Neural crest cell (in vitro differentiated cells): ENCODE data around the gene ADGRV1. TPM values are rescaled to one million over a fixed set of nuclear protein-coding genes. Genes with fewer than 3 reads are reported as not detected.

Source experiments
- DNase-seq: peaks from one replicate; pipeline ENCODE4 v3.0.0; 2021; ENCODE audit warnings: low read depth, mixed read lengths, low spot score
- H3K27ac Mint-ChIP-seq: one replicate; pipeline ENCODE4 v1.8.0; 2021; ENCODE audit warnings: mild to moderate bottlenecking, mixed read lengths; ENCODE audit not compliant: unreplicated experiment
- H3K27me3 Mint-ChIP-seq: 2 replicates; pipeline ENCODE4 v1.8.0; 2021; ENCODE audit warnings: low read depth, mild to moderate bottlenecking, mixed read lengths
- H3K36me3 Mint-ChIP-seq: 2 replicates; pipeline ENCODE4 v1.8.0; 2021; ENCODE audit warnings: low read depth, mild to moderate bottlenecking, mixed read lengths
- H3K4me1 Mint-ChIP-seq: 2 replicates; pipeline ENCODE4 v1.8.0; 2021; ENCODE audit warnings: mixed read lengths
- H3K4me3 Mint-ChIP-seq: one replicate; pipeline ENCODE4 v1.8.0; 2021; ENCODE audit warnings: mild to moderate bottlenecking, mixed read lengths
- H3K9me3 Mint-ChIP-seq: 2 replicates; pipeline ENCODE4 v1.8.0; 2021; ENCODE audit warnings: mixed read lengths
- total RNA-seq: library from RNA; stranded (reverse); gene quantifications from 2 replicates; pipeline ENCODE4 v1.2.1, GENCODE V29; 2021
- TF ChIP-seq, protein P1 (sequence below): fragments of 200-600 bp; sonication (generic); conservative IDR thresholded peaks from 2 replicates; pipeline ENCODE4 v1.5.0; 2021; ENCODE audit warnings: antibody characterized with exemption, mild to moderate bottlenecking

The ADGRV1 gene
- total RNA-seq, 1 donor from 2014 or later, result 43.4 TPM

DNA sequence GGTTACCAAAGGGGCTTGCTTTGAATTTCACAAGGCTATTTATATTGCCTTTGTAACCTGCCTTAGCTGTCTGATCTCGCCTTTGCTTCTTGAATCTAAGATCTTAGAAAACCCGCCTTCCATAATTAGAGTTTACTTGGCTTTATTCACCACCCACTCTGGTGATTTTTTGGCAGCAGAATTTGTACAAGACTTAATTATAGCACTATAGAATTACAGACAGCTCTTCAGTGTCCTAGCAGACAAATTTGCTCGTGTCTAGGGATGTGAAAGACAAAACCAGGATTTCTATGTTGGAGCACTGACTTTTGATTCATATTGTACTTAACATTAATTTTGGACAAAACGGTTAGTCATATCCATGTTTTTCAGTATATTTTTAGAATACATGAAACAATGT is 306.6 kb downstream of the ADGRV1 start:
- Mint-ChIP-seq H3K27ac (no peak overlapping the region), H3K27me3 (no peaks in the 10 kb centered on the region), H3K9me3 (no peaks in the 10 kb centered on the region), H3K4me3 (no peak overlapping the region), H3K36me3 (no peaks in the 10 kb centered on the region), H3K4me1 (peaks cover 3% of the 10 kb centered on the region)
- no peak for DNase-seq
- TF ChIP-seq, protein P1, sequence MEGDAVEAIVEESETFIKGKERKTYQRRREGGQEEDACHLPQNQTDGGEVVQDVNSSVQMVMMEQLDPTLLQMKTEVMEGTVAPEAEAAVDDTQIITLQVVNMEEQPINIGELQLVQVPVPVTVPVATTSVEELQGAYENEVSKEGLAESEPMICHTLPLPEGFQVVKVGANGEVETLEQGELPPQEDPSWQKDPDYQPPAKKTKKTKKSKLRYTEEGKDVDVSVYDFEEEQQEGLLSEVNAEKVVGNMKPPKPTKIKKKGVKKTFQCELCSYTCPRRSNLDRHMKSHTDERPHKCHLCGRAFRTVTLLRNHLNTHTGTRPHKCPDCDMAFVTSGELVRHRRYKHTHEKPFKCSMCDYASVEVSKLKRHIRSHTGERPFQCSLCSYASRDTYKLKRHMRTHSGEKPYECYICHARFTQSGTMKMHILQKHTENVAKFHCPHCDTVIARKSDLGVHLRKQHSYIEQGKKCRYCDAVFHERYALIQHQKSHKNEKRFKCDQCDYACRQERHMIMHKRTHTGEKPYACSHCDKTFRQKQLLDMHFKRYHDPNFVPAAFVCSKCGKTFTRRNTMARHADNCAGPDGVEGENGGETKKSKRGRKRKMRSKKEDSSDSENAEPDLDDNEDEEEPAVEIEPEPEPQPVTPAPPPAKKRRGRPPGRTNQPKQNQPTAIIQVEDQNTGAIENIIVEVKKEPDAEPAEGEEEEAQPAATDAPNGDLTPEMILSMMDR, result no peak

- Mint-ChIP-seq H3K4me1 (peaks cover 3% of the 10 kb centered on the region), H3K27me3 (no peaks in the 10 kb centered on the region), H3K4me3 (no peak overlapping the region), H3K27ac (no peak overlapping the region), H3K9me3 (no peaks in the 10 kb centered on the region), H3K36me3 (no peaks in the 10 kb centered on the region)
- DNase-seq, result no peak
- TF ChIP-seq, protein P1, result peak; percentile 69
Measured at GRCh38 chr5:90866333-90866732, 307.7 kb downstream of the ADGRV1 start.

- H3K4me1 Mint-ChIP-seq, result peaks cover 3% of the 10 kb centered on the region
- H3K9me3 Mint-ChIP-seq, result no peaks in the 10 kb centered on the region
- TF ChIP-seq, protein P1, result no peak
- no peak for DNase-seq
- H3K27ac Mint-ChIP-seq, result no peak overlapping the region
- H3K4me3 Mint-ChIP-seq, result no peak overlapping the region
- H3K36me3 Mint-ChIP-seq, result no peaks in the 10 kb centered on the region
- no peaks in the 10 kb centered on the region for H3K27me3 Mint-ChIP-seq
Measured at GRCh38 chr5:90866915-90867731, 308.5 kb downstream of the ADGRV1 start.

GRCh38 chr5:90868799-90869198 is 310.2 kb downstream of the ADGRV1 start:
- H3K27me3 Mint-ChIP-seq, result no peaks in the 10 kb centered on the region
- H3K4me3 Mint-ChIP-seq, result no peak overlapping the region
- no peak overlapping the region for H3K27ac Mint-ChIP-seq
- TF ChIP-seq, protein P1, result no peak
- peaks cover 1% of the 10 kb centered on the region for H3K36me3 Mint-ChIP-seq
- DNase-seq, result no peak
- H3K4me1 Mint-ChIP-seq, result peaks cover 3% of the 10 kb centered on the region
- H3K9me3 Mint-ChIP-seq, result no peaks in the 10 kb centered on the region

- Mint-ChIP-seq H3K36me3 (peaks cover 3% of the 10 kb centered on the region), H3K27ac (no peak overlapping the region), H3K4me1 (peaks cover 3% of the 10 kb centered on the region), H3K9me3 (no peaks in the 10 kb centered on the region), H3K4me3 (no peak overlapping the region), H3K27me3 (no peaks in the 10 kb centered on the region)
- TF ChIP-seq, protein P1, result no peak
- DNase-seq, result no peak
Measured at GRCh38 chr5:90871391-90871991, 312.9 kb downstream of the ADGRV1 start.
